Tibial nerve (tissue), 4 donors: ENCODE data around the gene ERC2.

ENCODE experiments used
- EP300 ChIP-seq, 2 donors: sonication (generic); formaldehyde crosslinking; IDR thresholded peaks; one replicate each; pipeline ENCODE4 v1.6.1; 2017; ENCODE audit warnings: antibody characterized with exemption in 2 of 2, mild to moderate bottlenecking in 1 of 2
- TF ChIP-seq, protein P1 (sequence below), 5 experiments: fragments of 200-600 bp in 3 of 5; fragments of 450-650 bp in 2 of 5; sonication (generic) in 3 of 5; IDR thresholded peaks; one replicate each; pipeline ENCODE4 v1.5.1; 2016 to 2019; ENCODE audit warnings: antibody characterized with exemption in 5 of 5, mild to moderate bottlenecking in 3 of 5, moderate library complexity in 2 of 5

DNA sequence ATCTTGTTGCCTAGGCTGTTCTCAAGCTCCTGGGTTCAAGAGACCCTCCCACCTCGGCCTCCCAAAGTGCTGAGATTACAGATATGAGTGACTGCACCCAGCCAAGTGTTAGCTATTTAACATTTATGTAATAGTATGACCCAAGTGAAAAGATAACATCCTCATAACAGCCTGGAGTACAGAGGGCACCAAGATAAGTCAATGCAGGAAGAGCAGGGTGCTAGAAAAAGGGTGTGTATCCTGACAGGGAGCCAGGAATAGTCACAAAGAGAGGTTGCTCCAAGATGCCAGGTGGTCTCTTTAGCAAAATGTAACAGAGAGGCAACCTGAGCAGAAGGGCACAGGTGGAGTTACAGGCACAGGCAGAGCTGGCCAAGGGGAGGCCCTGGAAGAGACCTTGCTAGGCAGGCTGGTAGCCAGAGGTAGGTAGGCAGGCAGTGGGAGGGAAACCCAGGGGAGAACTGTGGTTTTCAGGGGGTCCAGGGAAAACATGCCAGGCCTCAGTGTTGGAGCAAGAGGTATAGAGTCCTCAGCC, 277.4 kb downstream of the ERC2 start:
- no peak for TF ChIP-seq EP300 (IDR thresholded peaks at IDR 0.05)
- TF ChIP-seq, protein P1, sequence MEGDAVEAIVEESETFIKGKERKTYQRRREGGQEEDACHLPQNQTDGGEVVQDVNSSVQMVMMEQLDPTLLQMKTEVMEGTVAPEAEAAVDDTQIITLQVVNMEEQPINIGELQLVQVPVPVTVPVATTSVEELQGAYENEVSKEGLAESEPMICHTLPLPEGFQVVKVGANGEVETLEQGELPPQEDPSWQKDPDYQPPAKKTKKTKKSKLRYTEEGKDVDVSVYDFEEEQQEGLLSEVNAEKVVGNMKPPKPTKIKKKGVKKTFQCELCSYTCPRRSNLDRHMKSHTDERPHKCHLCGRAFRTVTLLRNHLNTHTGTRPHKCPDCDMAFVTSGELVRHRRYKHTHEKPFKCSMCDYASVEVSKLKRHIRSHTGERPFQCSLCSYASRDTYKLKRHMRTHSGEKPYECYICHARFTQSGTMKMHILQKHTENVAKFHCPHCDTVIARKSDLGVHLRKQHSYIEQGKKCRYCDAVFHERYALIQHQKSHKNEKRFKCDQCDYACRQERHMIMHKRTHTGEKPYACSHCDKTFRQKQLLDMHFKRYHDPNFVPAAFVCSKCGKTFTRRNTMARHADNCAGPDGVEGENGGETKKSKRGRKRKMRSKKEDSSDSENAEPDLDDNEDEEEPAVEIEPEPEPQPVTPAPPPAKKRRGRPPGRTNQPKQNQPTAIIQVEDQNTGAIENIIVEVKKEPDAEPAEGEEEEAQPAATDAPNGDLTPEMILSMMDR (IDR thresholded peaks at IDR 0.05): no peak
